Muscle of leg (tissue), 11 donors: Measurements from ENCODE around the gene PLCB2. TPM values are rescaled to one million over a fixed set of nuclear protein-coding genes. Genes with fewer than 3 reads are reported as not detected.

ENCODE experiments used
- DNase-seq: peaks from one replicate; pipeline ENCODE4 v3.0.0; 2013
- H3K27ac ChIP-seq: one replicate; pipeline ENCODE4 v1.5.1; 2013; ENCODE audit warnings: mild to moderate bottlenecking, low read length, control low read depth
- H3K27me3 ChIP-seq: one replicate; pipeline ENCODE4 v1.6.1; 2013; ENCODE audit warnings: low read length; ENCODE audit not compliant: control insufficient read depth, insufficient read depth
- H3K36me3 ChIP-seq: one replicate; pipeline ENCODE4 v1.6.1; 2013; ENCODE audit warnings: low read length; ENCODE audit not compliant: control insufficient read depth, insufficient read depth
- H3K4me1 ChIP-seq: one replicate; pipeline ENCODE4 v1.6.1; 2013; ENCODE audit warnings: low read length; ENCODE audit not compliant: control insufficient read depth, insufficient read depth
- H3K4me3 ChIP-seq: one replicate; pipeline ENCODE4 v1.5.1; 2013; ENCODE audit warnings: low read length, control low read depth
- H3K9me3 ChIP-seq: replicated peaks from 2 replicates; pipeline ENCODE4 v1.6.1; 2013; ENCODE audit warnings: low read depth, low read length; ENCODE audit not compliant: control insufficient read depth
- WGBS: methylation state at CpG from one replicate; pipeline ENCODE4 v1.1.5; 2013; ENCODE audit warnings: missing lambda C conversion rate; ENCODE audit not compliant: insufficient coverage; 5-methylcytosine and 5-hydroxymethylcytosine counted together
- polyA plus RNA-seq, 8 donors: library from polyadenylated mRNA; unstranded; fragments of 120-200 nt; gene quantifications; one replicate each; pipeline versions ENCODE4 v1.2.1 to v1.2.3, GENCODE V29; 2013; ENCODE audit warnings: inconsistent platforms in 1 of 8, low replicate concordance in 1 of 8; ENCODE audit not compliant: insufficient read length in 8 of 8, insufficient read depth in 1 of 8
- total RNA-seq: library from RNA; stranded (reverse); fragments of 120-200 nt; gene quantifications from one replicate; pipeline ENCODE4 v1.2.4, GENCODE V29; 2013

The PLCB2 gene
- total and polyA plus RNA-seq, 9 donors: 4.8 to 11.5 (median 8.7) TPM

DNA sequence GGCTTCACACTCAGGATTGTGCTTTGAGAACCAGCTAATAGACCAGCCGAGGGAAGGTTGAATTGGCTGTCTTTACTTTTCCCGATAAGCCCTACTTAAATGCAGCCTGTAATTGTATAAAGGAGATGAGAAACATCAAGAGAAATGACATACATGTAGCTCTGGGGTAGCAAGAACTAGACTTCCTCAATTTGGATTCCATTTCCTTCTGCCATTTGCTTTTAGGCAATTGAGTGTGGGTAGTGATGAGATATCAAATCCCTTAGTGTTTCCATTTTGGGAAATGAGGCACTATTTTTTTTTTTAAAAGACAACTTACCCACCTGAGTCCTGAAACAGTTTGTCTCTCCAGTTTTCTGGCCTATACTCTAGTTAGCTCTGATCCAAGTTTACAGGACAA, 18.0 kb upstream of the PLCB2 start:
- no peaks in the 10 kb centered on the region for H3K9me3 ChIP-seq
- no peaks in the 10 kb centered on the region for H3K27me3 ChIP-seq
- WGBS: no CpG with 5 or more reads among the region's 2 CpGs
- H3K4me3 ChIP-seq: no peak overlapping the region
- peaks cover 57% of the 10 kb centered on the region for H3K4me1 ChIP-seq
- H3K36me3 ChIP-seq: peaks cover 3% of the 10 kb centered on the region
- no peak for DNase-seq
- no peak overlapping the region for H3K27ac ChIP-seq

DNA sequence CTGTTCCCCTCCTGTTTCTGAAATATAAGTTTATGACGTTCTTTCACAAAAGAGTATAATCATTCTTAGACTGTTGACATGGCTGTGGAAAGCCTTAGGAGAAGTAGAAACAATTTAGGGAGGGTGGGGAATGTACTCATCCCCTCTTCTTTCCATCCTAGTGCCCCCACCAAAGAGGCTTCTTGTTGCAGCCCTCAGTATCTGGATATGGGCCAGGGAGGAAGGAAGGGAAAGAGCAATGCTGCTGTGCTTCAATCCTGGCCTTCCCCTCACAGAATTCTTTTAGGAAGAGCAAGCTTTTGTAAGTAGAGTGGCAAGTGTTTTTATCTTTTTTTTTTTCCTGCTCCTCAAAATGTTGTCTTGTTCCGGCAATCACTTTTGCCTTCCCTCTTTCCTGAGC, 17.5 kb upstream of the PLCB2 start:
- no peak overlapping the region for H3K4me3 ChIP-seq
- no peak overlapping the region for H3K27ac ChIP-seq
- H3K4me1 ChIP-seq: peaks cover 52% of the 10 kb centered on the region
- DNase-seq: peak; percentile 44
- no peaks in the 10 kb centered on the region for H3K9me3 ChIP-seq
- H3K36me3 ChIP-seq: peaks cover 3% of the 10 kb centered on the region
- H3K27me3 ChIP-seq: no peaks in the 10 kb centered on the region
- 67% methylated on average over 1 of the region's 2 CpGs for WGBS

DNA sequence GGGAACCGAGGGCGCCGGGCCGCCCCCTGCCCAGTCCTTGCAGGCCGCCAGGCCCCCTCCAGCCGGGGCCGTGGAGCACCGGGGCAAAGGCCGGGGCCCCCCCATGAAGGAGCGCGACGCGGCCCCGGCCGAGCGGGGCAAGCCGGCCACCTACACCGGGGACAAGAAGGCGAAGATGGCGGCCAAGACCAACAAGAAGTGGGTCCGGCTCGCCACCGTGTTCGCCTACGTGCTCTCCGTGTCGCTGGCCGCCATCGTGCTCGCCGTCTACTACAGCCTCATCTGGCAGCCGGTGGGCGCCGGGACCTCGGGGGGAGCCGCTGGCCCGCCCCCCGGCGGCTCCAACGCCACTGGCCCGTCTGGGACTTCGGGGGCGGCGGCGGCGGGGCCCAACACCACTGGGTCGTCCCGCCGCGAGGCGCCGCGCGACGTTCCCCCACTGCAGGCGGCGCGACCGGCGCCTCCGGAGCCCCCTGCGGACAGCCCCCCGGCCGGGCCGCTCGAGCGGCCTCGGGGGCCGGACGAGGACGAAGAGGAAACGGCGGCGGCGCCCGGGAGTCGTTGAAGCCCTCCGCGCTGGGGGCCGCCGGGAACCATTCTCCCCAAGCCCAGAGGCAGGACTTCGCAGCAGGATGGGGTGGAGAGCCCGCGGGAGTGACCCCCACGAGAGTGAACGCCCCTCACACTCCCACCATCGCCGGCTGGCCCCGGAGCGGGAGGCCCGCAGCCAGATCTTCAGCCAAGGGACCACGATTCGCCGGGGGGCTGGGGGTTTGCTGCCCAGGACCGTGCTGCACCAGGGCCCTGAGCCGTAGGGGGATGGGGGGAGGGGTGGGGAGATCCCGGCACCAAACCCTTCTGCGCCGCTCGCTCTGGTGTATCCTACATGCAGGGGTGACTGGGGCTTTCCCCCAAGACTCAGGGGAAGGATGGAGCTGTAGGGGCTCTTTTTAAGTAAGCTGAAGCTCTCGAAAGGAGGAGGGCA, 16.5 kb upstream of the PLCB2 start:
- Histone ChIP-seq H3K27me3 (peaks cover under 1% of the 10 kb centered on the region), H3K27ac (peak overlapping the region; percentile 20), H3K4me3 (peak overlapping the region; percentile 57), H3K9me3 (no peaks in the 10 kb centered on the region), H3K36me3 (peaks cover 3% of the 10 kb centered on the region), H3K4me1 (peaks cover 45% of the 10 kb centered on the region)
- under 1% methylated on average over 91 of the region's 101 CpGs for WGBS
- DNase-seq: no peak

DNA sequence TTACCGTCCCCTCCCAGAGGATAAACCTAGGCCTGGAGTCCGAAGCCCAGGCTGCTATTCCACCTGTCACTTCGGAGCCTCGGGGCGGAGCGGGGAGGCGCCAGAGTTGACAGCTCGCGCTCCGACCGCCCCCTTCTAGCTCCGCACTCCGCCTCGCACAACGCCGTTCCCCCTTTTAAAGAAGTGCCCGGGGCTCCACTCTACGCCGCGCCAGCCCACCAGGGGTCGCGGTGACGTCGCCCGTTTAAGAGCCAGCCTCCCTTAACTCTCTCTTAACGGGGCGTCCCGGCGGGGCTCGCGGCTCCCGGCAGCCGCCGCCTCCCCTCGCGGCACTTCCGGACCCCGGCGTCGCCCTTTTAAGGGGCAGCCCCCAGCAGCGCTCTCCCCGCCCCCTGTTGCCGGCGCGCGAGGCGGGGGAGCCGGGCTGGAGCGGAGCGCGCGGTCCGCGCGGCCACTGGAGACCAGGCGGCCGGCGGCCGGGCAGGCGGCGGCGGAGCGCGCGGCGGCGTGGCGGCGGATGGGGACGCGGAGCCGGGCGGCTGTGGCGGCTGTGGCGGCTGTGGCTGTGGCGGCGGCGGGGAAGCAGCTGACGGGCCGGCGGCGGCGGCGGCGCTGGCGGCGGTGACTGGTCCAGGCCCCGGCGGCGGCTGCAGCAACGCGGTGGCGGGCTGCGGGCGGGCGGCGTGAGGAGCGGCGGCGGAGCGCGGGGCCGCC, 15.7 kb upstream of the PLCB2 start, which contains the start of gene INAFM2:
INAFM2 (plus strand) TSS at position 454 of the 714 bp plus-strand sequence. CDS start 364 bp downstream, outside the sequence.
- no peaks in the 10 kb centered on the region for H3K9me3 ChIP-seq
- peaks cover 39% of the 10 kb centered on the region for H3K4me1 ChIP-seq
- peaks cover 2% of the 10 kb centered on the region for H3K27me3 ChIP-seq
- DNase-seq: peak; percentile 97
- peak within 1 kb of the TSS; percentile 82 for H3K27ac ChIP-seq
- under 1% methylated on average over 100 of the region's 103 CpGs for WGBS
- H3K4me3 ChIP-seq: peak within 1 kb of the TSS; percentile 57
- peaks cover 3% of the 10 kb centered on the region for H3K36me3 ChIP-seq

DNA sequence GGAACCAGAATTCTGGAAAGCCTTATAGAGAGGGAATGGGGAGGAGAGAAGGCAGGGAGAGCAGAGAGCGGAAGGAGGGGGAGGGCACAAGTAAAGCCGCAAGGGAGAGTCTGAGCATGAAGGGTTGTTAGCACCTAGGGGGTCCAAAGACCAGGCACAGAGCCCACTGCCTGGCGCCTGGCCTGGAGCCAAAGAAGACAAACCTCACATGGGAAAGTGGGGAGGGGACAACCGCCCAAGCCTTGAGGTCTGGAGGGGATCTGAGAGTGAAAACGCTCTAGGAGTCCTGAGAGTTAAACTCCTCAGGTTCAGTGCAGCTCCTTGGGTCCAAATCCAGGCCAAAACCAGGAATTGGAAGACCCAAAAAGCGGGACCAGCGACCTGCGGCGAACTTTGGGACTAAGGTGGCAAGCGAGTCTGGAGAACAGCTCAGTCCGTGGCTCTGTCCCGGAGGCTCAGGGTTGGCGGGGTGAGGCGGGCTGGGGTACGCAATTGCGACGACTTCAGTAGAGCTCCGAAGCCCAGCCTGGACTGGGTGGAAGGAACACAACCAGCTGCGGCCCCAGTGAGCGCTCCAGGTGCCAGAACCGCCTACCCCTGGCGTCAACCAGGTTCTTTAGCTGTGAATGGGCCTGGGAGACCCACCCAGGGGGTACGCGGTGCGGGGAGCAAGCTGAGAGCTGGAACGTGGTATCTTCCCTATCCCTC, 14.9 kb upstream of the PLCB2 start:
- peak; percentile 53 for DNase-seq
- peaks cover 3% of the 10 kb centered on the region for H3K36me3 ChIP-seq

DNA sequence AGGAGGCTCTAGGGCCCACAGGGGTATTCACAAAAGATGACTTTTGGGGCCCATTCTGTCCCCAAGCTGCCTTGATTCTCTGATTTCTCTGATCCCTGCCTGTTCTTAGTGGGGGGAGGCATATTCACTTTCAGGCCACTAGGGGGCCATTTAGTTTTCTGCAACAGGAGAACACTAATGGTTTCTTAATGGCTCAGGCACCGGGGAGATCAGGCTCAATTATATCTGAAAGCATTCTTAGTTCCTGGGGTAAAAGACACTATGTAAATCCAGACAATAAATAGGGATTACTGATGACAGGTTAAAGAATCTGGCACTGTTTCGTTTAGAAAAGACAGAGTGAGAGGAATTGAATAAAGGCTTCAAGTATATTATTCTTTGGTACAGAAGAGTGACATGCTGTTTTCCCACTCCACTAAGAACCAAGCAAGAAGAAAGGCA, 13.2 kb upstream of the PLCB2 start:
- H3K4me3 ChIP-seq: no peak overlapping the region
- H3K36me3 ChIP-seq: no peaks in the 10 kb centered on the region
- WGBS: no CpG with 5 or more reads among the region's 2 CpGs
- no peaks in the 10 kb centered on the region for H3K9me3 ChIP-seq
- H3K4me1 ChIP-seq: peaks cover 19% of the 10 kb centered on the region
- H3K27me3 ChIP-seq: peaks cover 7% of the 10 kb centered on the region
- no peak overlapping the region for H3K27ac ChIP-seq
- DNase-seq: peak; percentile 76

More for the DNA sequence above, 14.9 kb upstream of the PLCB2 start:
- WGBS: 17% methylated on average over 25 of the region's 26 CpGs
- H3K4me1 ChIP-seq: peaks cover 33% of the 10 kb centered on the region
- H3K4me3 ChIP-seq: peak overlapping the region; percentile 32
- no peaks in the 10 kb centered on the region for H3K9me3 ChIP-seq
- H3K27me3 ChIP-seq: peaks cover 3% of the 10 kb centered on the region
- peak overlapping the region; percentile 82 for H3K27ac ChIP-seq

DNA sequence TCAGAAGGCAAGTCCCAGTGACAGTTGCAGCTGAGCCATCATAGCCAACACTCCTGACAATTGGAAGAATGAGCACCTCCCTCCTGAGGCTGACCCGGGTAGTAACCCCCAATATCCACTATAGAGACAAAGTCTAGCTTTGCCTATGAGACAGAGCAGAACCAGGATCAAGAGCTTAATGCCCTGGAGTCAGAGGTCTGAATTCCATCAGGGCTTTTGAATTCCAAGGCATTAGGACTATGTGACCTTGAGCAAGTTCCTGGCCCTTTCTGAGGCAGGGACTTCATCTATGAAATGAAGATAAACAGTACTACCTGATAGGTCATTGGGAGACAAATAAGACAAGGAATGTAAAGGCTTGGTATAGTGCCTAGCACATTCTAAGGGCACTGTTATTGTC, 12.7 kb upstream of the PLCB2 start:
- no peaks in the 10 kb centered on the region for H3K9me3 ChIP-seq
- H3K4me3 ChIP-seq: no peak overlapping the region
- no peak overlapping the region for H3K27ac ChIP-seq
- no peaks in the 10 kb centered on the region for H3K36me3 ChIP-seq
- peaks cover 9% of the 10 kb centered on the region for H3K27me3 ChIP-seq
- DNase-seq: no peak
- H3K4me1 ChIP-seq: peaks cover 18% of the 10 kb centered on the region
- no CpG with 5 or more reads among the region's 1 CpG for WGBS

DNA sequence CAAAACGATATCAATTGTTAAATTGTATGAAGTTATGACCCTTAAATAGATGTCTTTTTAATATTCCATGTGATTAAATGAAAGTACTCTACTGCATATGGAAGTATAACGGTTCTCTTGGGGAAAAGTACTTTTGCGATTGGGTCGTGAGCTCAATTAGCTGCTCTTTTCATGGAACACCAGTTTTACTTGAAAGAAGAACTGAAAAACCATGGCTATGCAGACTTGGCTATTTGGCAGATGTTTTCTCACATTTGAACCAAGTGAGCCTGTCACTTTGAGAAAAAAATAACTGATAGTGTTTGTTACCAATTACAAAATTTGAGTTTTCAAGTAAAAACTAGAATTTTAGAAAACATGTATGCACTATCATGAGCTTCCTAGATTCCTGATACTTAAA, 9.8 kb upstream of the PLCB2 start:
- Histone ChIP-seq H3K9me3 (no peaks in the 10 kb centered on the region), H3K27ac (no peak overlapping the region), H3K27me3 (peaks cover 27% of the 10 kb centered on the region), H3K4me1 (peaks cover 9% of the 10 kb centered on the region), H3K4me3 (no peak overlapping the region), H3K36me3 (no peaks in the 10 kb centered on the region)
- DNase-seq: no peak
- WGBS: 50% methylated on average over 3 of the region's 4 CpGs

DNA sequence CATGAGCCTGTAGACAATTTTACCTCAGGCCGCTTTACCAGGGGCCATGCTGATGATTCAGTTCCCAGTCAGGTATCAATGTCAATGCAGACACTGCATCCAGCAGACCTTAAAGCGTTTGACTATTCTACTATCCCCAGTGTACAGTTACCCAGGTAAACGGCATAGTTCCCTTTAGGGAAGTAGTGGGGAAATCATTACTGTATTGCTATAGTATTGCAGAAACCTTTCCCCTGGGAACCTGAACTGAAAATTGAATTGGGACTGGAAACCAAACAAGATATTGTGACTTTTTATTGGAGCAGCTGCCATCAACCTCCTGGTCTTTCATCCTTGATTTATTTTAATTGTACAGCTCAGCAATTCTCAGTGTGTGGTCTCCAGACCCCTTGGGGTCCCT, 9.2 kb upstream of the PLCB2 start:
- no peak overlapping the region for H3K4me3 ChIP-seq
- H3K9me3 ChIP-seq: no peaks in the 10 kb centered on the region
- no peak overlapping the region for H3K27ac ChIP-seq
- DNase-seq: no peak
- peaks cover 30% of the 10 kb centered on the region for H3K27me3 ChIP-seq
- peaks cover 4% of the 10 kb centered on the region for H3K4me1 ChIP-seq
- H3K36me3 ChIP-seq: no peaks in the 10 kb centered on the region
- WGBS: 75% methylated on average over 1 of the region's 3 CpGs
